SU-DHL-6 (cell line): Measurements from ENCODE around the gene RASA3.

Experiments
- H2AFZ ChIP-seq: fragments of 200-600 bp; sonication (generic); 2 replicates; pipeline ENCODE4 v1.6.1; 2014; ENCODE audit warnings: low read depth, mild to moderate bottlenecking, moderate library complexity, mixed read lengths, antibody characterized with exemption, low read length; ENCODE audit not compliant: severe bottlenecking
- H3F3A ChIP-seq: fragments of 200-600 bp; shearing (Covaris generic); 2 replicates; pipeline ENCODE4 v1.6.0; 2016; ENCODE audit warnings: antibody characterized with exemption, mild to moderate bottlenecking; ENCODE audit not compliant: insufficient read depth
- H3K27ac ChIP-seq: fragments of 200-600 bp; sonication (generic); 2 replicates; pipeline ENCODE4 v1.5.1; 2016; ENCODE audit warnings: low read depth, mild to moderate bottlenecking, low read length, moderate library complexity, mixed read lengths
- H3K27me3 ChIP-seq: fragments of 200-600 bp; sonication (generic), shearing (Covaris generic); 2 replicates; pipeline ENCODE4 v1.6.0; 2014; ENCODE audit warnings: mild to moderate bottlenecking, low read length
- H3K36me3 ChIP-seq: fragments of 200-600 bp; sonication (generic); 2 replicates; pipeline ENCODE4 v1.6.1; 2014; ENCODE audit warnings: mild to moderate bottlenecking, low read length, mixed read lengths
- H3K4me2 ChIP-seq: fragments of 300-600, 200-600 bp; shearing (Covaris generic), sonication (generic); 2 replicates; pipeline ENCODE4 v1.6.0; 2014; ENCODE audit warnings: low read length, low read depth, mild to moderate bottlenecking; ENCODE audit not compliant: poor library complexity, severe bottlenecking
- H3K4me3 ChIP-seq: fragments of 200-600 bp; sonication (generic); 2 replicates; pipeline ENCODE4 v1.5.1; 2014; ENCODE audit warnings: antibody characterized with exemption, low read length, mild to moderate bottlenecking, mixed read lengths; ENCODE audit not compliant: insufficient read depth, poor library complexity, severe bottlenecking
- H3K79me2 ChIP-seq: fragments of 200-600 bp; sonication (generic); 2 replicates; pipeline ENCODE4 v1.6.1; 2014; ENCODE audit warnings: mild to moderate bottlenecking, low read length, moderate library complexity; ENCODE audit not compliant: insufficient read depth
- H3K9ac ChIP-seq: fragments of 200-600 bp; sonication (generic); 2 replicates; pipeline ENCODE4 v1.7.0; 2014; ENCODE audit warnings: mild to moderate bottlenecking, low read length
- H3K9me2 ChIP-seq: fragments of 200-600 bp; sonication (generic); replicated peaks from 2 replicates; pipeline ENCODE4 v1.6.1; 2014; ENCODE audit warnings: low read length; ENCODE audit not compliant: insufficient read depth
- H3K9me3 ChIP-seq: fragments of 200-600 bp; sonication (generic); 2 replicates; pipeline ENCODE4 v1.6.1; 2014; ENCODE audit warnings: low read length, mixed read lengths; ENCODE audit not compliant: insufficient read depth
- H4K20me1 ChIP-seq: fragments of 200-600 bp; sonication (generic); 2 replicates; pipeline ENCODE4 v1.6.1; 2014; ENCODE audit warnings: low read depth, mild to moderate bottlenecking, antibody characterized with exemption, low read length, moderate library complexity, mixed read lengths
- CTCF ChIP-seq: fragments of 200-600 bp; sonication (generic); IDR thresholded peaks from one replicate; pipeline ENCODE4 v1.5.1; 2017; ENCODE audit warnings: antibody characterized with exemption, mild to moderate bottlenecking, low read length, moderate library complexity; ENCODE audit not compliant: insufficient read depth, poor library complexity, severe bottlenecking
- EZH2phosphoT487 ChIP-seq: fragments of 200-600 bp; sonication (generic), shearing (Covaris generic); conservative IDR thresholded peaks from 2 replicates; pipeline ENCODE4 v1.6.1; 2018; ENCODE audit warnings: mild to moderate bottlenecking, antibody characterized with exemption, low read length, moderate library complexity, mixed read lengths

Gene RASA3

GRCh38 chr13:114013952-114014629, 118.3 kb downstream of the RASA3 start:
- Histone ChIP-seq H3K9me3 (no peaks in the 10 kb centered on the region), H3K27ac (no peak overlapping the region), H3K9ac (no peak overlapping the region), H4K20me1 (no peaks in the 10 kb centered on the region), H3K36me3 (no peaks in the 10 kb centered on the region), H3F3A (no peaks in the 10 kb centered on the region), H3K9me2 (no peaks in the 10 kb centered on the region), H3K79me2 (no peaks in the 10 kb centered on the region), H3K27me3 (no peaks in the 10 kb centered on the region), H3K4me2 (no peak overlapping the region), H2AFZ (no peak overlapping the region), H3K4me3 (no peak overlapping the region)
- TF ChIP-seq CTCF = no peak
- TF ChIP-seq EZH2phosphoT487 = no peak

GRCh38 chr13:114013336-114013735, 119.1 kb downstream of the RASA3 start:
- Histone ChIP-seq H3K4me3 (no peak overlapping the region), H3K9me2 (no peaks in the 10 kb centered on the region), H3K4me2 (no peak overlapping the region), H3K36me3 (no peaks in the 10 kb centered on the region), H3K27me3 (no peaks in the 10 kb centered on the region), H3K27ac (no peak overlapping the region), H4K20me1 (no peaks in the 10 kb centered on the region), H3F3A (no peaks in the 10 kb centered on the region), H3K9ac (no peak overlapping the region), H2AFZ (no peak overlapping the region), H3K79me2 (no peaks in the 10 kb centered on the region), H3K9me3 (no peaks in the 10 kb centered on the region)
- TF ChIP-seq CTCF (no peak), EZH2phosphoT487 (no peak)

- H3K27me3 ChIP-seq = no peaks in the 10 kb centered on the region
- H3F3A ChIP-seq = no peaks in the 10 kb centered on the region
- H3K4me3 ChIP-seq = no peak overlapping the region
- no peak overlapping the region for H3K27ac ChIP-seq
- no peaks in the 10 kb centered on the region for H3K9me2 ChIP-seq
- H3K9me3 ChIP-seq = no peaks in the 10 kb centered on the region
- H2AFZ ChIP-seq = no peak overlapping the region
- H3K9ac ChIP-seq = no peak overlapping the region
- H3K36me3 ChIP-seq = no peaks in the 10 kb centered on the region
- no peak overlapping the region for H3K4me2 ChIP-seq
- H3K79me2 ChIP-seq = no peaks in the 10 kb centered on the region
- TF ChIP-seq CTCF = no peak
- no peak for TF ChIP-seq EZH2phosphoT487
- H4K20me1 ChIP-seq = no peaks in the 10 kb centered on the region
Measured at GRCh38 chr13:114012921-114013320, 119.5 kb downstream of the RASA3 start.
